ENCODE measurements around the gene MROH2A. TPM values are rescaled to one million over a fixed set of nuclear protein-coding genes. Genes with fewer than 3 reads are reported as not detected.

The MROH2A gene
- total RNA-seq, 1 donor from 2014 or later, result not detected

DNA sequence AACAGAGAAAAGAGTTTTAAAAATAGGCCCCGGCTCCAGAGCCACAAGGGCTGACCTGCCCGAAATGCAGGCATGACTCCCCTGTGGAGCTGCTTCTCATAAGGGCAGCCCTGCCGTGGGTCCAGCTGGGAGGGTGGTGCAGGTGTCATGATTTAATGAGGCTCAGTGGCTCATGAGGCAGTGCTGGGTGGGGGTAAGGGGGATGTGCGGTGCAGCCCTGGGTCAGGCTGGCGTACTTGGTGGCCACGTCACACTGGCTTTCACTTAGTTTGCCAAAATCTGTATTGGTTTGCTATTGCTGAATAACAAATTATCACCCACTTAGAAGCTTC, 42.6 kb downstream of the MROH2A start:
- H3K4me3 ChIP-seq (ENCODE audit: low read depth, low read length), result no peak overlapping the region
- no peak for DNase-seq (ENCODE audit: low read depth)
- TF ChIP-seq, protein P1, sequence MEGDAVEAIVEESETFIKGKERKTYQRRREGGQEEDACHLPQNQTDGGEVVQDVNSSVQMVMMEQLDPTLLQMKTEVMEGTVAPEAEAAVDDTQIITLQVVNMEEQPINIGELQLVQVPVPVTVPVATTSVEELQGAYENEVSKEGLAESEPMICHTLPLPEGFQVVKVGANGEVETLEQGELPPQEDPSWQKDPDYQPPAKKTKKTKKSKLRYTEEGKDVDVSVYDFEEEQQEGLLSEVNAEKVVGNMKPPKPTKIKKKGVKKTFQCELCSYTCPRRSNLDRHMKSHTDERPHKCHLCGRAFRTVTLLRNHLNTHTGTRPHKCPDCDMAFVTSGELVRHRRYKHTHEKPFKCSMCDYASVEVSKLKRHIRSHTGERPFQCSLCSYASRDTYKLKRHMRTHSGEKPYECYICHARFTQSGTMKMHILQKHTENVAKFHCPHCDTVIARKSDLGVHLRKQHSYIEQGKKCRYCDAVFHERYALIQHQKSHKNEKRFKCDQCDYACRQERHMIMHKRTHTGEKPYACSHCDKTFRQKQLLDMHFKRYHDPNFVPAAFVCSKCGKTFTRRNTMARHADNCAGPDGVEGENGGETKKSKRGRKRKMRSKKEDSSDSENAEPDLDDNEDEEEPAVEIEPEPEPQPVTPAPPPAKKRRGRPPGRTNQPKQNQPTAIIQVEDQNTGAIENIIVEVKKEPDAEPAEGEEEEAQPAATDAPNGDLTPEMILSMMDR (conservative IDR thresholded peaks at IDR 0.05; ENCODE audit: low read depth, low read length), result no peak

DNA sequence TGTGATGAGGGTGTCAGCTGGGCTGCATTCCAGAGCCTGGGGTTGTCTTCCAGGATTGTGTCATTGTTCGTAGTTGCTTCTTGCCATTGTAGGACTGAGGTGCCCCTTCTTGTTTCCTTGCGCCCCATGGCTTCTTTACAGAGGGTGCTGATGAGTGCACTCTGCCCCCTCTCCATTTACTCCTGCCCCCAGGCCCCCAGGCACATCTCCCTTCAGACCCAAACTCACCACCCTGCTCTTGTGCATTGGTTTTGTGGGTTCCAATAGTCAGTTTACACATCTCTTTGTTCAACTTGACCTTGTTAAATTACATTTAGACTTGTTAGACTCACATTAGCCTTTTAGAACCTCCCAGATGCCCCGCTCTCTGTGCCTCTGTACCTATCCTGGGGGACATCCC, 43.1 kb downstream of the MROH2A start:
- TF ChIP-seq, protein P1 (conservative IDR thresholded peaks at IDR 0.05; ENCODE audit: low read depth, low read length), result no peak

DNA sequence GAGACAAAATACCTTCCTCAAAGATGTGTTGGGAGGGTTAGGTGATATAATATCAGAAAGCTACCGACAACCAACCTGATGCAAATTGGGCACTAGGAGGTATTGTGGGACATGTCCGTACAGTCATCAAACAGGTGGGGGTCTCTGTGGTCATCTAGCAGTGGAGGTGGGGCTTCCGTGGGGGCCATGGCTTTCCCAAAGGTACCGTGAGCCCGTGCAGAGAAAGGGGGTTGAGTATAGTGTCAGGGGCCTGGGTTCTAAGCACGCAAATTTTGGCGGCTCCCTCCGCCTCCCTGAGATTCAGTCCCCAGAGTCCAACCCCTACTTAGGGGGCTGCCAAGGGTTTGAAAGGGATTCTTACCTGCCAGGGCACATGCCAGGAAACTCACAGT, 43.6 kb downstream of the MROH2A start:
- DNase-seq (ENCODE audit: low read depth), result no peak
- no peak overlapping the region for H3K4me3 ChIP-seq (ENCODE audit: low read depth, low read length)
- TF ChIP-seq, protein P1 (conservative IDR thresholded peaks at IDR 0.05; ENCODE audit: low read depth, low read length), result no peak

More for the DNA sequence above, 43.1 kb downstream of the MROH2A start:
- no peak overlapping the region for H3K4me3 ChIP-seq (ENCODE audit: low read depth, low read length)
- no peak for DNase-seq (ENCODE audit: low read depth)

DNA sequence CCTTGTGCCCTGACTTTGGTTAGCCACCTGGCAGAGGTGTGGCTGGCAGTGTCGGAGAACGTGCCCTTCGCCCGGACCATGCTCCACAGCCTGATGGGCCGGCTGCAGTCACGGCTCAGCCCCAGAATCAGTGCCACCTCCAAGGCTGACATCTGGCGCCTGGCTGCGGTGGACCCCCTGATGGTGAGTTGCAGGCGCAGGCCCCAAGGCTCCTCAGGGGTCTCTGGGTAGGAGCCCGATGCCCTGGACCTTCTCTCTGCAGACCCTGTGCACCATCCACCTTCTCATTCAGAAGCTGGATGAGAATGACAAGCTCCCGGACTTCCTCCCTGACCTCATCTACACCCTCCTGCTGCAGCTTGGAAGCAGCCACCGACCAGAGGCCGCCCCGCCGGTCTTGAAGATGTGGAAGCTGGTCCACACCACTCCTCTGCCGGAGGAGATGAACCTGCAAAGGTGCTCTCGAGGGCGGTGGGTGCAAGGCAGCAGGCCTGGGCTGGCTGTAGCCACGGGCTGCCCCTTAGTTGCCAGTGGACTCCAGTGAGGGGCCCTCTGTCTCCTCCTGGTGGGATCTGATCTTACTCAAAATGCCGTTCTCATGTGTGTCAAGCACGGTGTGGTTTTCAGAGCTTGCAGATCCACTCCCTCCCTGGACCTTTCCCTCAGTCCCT, 44.1 kb downstream of the MROH2A start:
- H3K4me3 ChIP-seq (ENCODE audit: low read depth, low read length), result no peak overlapping the region
- DNase-seq (ENCODE audit: low read depth), result no peak
- TF ChIP-seq, protein P1 (conservative IDR thresholded peaks at IDR 0.05; ENCODE audit: low read depth, low read length), result no peak

DNA sequence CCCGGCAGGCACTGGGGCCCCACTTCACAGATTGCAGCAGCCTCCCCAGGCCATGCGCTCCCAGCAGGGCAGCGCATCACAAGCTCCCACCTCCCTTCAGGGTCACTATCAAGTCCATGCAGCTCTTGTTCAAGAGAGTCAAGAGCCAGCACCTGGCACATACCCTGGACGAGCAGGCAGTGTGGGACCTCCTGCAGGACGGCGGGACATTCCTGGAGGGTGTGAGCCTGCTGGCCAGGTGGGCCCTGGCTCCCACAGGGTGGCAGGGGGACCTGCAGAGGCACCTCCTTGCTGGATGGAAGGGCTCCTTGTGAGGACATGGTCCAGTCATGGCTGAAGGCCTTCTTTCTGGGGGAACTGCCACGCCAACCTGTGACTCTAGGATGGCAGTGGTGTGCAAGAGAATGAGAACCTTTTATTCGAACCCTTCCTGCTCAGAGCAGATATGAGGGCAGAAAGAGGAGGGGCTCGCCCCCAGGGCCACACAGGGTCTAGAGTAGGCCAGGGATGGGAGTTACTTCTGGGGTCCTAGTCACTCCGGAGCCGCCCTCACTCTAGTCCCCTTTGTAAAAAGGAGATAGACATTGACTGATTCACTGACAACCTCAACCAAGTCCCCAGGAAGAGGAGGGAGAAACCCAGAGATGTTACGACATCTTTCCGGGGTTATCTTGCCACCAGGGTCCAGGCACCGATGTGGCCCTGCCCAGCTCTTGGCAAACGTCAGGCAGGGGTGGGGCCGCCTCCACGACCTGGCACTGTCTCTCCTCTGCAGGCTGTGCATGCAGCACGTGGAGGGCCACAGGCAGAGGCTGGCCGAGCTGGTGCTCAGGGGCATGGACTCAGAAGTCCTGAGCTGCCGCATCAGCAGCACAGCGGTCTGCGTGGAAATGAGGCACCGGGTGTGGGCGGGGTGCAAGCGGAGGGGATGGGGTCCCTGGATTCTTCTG, 44.9 kb downstream of the MROH2A start:
- TF ChIP-seq, protein P1 (conservative IDR thresholded peaks at IDR 0.05; ENCODE audit: low read depth, low read length), result no peak
- no peak for DNase-seq (ENCODE audit: low read depth)
- H3K4me3 ChIP-seq (ENCODE audit: low read depth, low read length), result no peak overlapping the region

DNA sequence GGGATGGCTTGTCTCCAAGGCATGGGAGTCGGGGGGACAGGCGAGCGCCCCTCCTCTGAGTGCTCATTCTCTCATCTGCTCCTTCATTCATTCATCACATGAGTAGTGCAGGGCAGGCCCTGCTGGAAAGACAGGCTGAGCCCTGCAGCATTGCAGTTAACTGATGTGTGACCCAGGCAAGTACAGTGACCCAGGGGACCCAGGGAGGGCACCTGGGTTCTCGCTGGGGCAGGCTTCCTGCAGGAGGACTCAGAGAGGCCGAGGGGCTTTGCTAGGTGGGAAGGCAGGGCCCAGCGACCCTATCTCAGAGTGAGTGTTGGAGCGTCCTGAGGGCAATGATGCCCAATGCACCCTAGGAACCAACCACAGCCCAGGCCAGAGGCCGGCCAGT, 45.6 kb downstream of the MROH2A start:
- no peak overlapping the region for H3K4me3 ChIP-seq (ENCODE audit: low read depth, low read length)
- TF ChIP-seq, protein P1 (conservative IDR thresholded peaks at IDR 0.05; ENCODE audit: low read depth, low read length), result no peak
- no peak for DNase-seq (ENCODE audit: low read depth)

Measured in epithelial cell of proximal tubule (primary cell).